Spleen (tissue), 11 donors: ENCODE results near the gene FAM24B. TPM values are rescaled to one million over a fixed set of nuclear protein-coding genes. Genes with fewer than 3 reads are reported as not detected.

Experiments
- DNase-seq: peaks from one replicate; pipeline ENCODE4 v3.0.0-alpha.2; 2020
- H3K27ac ChIP-seq, 8 donors: fragments of 200-600 bp; sonication (generic) in 7 of 8; 1 replicate in 4 of 8; 2 replicates in 4 of 8; pipeline versions ENCODE4 v1.5.0 to v1.8.0; 2016 to 2021; ENCODE audit warnings: inconsistent platforms in 4 of 8, mild to moderate bottlenecking in 4 of 8, moderate library complexity in 1 of 8
- H3K27me3 ChIP-seq, 7 donors: fragments of 200-600 bp; sonication (generic) in 6 of 7; replicated peaks in 1 of 7; 1 replicate in 4 of 7; 2 replicates in 3 of 7; pipeline versions ENCODE4 v1.5.0 to v1.8.0; 2016 to 2021; ENCODE audit warnings: inconsistent platforms in 3 of 7, mild to moderate bottlenecking in 1 of 7
- H3K36me3 ChIP-seq, 6 donors: fragments of 200-600 bp; sonication (generic) in 5 of 6; 1 replicate in 4 of 6; 2 replicates in 2 of 6; pipeline versions ENCODE4 v1.5.0 to v1.8.0; 2016 to 2021; ENCODE audit warnings: inconsistent platforms in 2 of 6
- H3K4me1 ChIP-seq, 6 donors: fragments of 200-600 bp; sonication (generic) in 5 of 6; 1 replicate in 3 of 6; 2 replicates in 3 of 6; pipeline versions ENCODE4 v1.5.0 to v1.8.0; 2016 to 2021; ENCODE audit warnings: inconsistent platforms in 3 of 6
- H3K4me3 ChIP-seq, 8 donors: fragments of 200-600 bp; sonication (generic) in 7 of 8; 1 replicate in 4 of 8; 2 replicates in 4 of 8; pipeline versions ENCODE4 v1.5.0 to v1.8.0; 2016 to 2021; ENCODE audit warnings: inconsistent platforms in 4 of 8, mild to moderate bottlenecking in 4 of 8, moderate library complexity in 2 of 8
- H3K9me3 ChIP-seq, 8 donors: fragments of 200-600 bp; sonication (generic) in 7 of 8; 1 replicate in 4 of 8; 2 replicates in 4 of 8; pipeline versions ENCODE4 v1.5.0 to v1.8.0; 2016 to 2021; ENCODE audit warnings: inconsistent platforms in 4 of 8
- POLR2A ChIP-seq, 3 donors: fragments of 450-650 bp; IDR thresholded peaks; one replicate each; pipeline ENCODE4 v1.5.1; 2017; ENCODE audit warnings: antibody characterized with exemption in 3 of 3, mild to moderate bottlenecking in 1 of 3
- POLR2AphosphoS5 ChIP-seq, 3 donors: sonication (generic); formaldehyde crosslinking; IDR thresholded peaks; one replicate each; pipeline ENCODE4 v1.5.1; 2017; ENCODE audit warnings: antibody characterized with exemption in 3 of 3
- WGBS, 5 donors: extraction: QIAGEN DNeasy Blood & Tissue Kit in 3 of 5; methylation state at CpG; one replicate each; pipeline versions ENCODE4 v1.1.5 to v1.1.7; 2013 to 2018; 5-methylcytosine and 5-hydroxymethylcytosine counted together
- intact Hi-C: fragments of 100-400 bp; cut with DNase I; formaldehyde crosslinking; loops from one replicate; pipeline ENCODE4 v1.15.0; 2023; ENCODE audit warnings: low total_unique reads
- polyA plus RNA-seq, 3 donors: library from polyadenylated mRNA; stranded (reverse); fragments of 200-250 nt; gene quantifications; one replicate each; pipeline ENCODE4 v1.2.1, GENCODE V29; 2013
- total RNA-seq, 7 donors: library from RNA; depleted of rRNA in 3 of 7; stranded (reverse); fragments of >200 nt in 3 of 7; fragmentation: NEBNext Ultra II Directional in 4 of 7; extraction: Animal tissue kit (Norgen Biotek cat#: 25700) in 4 of 7; gene quantifications; one replicate each; pipeline versions ENCODE4 v1.1.0 to v1.2.1, GENCODE V29; 2016 to 2021
- TF ChIP-seq, protein P1 (sequence below), 11 experiments: fragments of 200-600 bp in 7 of 11; fragments of 450-650 bp in 4 of 11; sonication (generic) in 4 of 11; IDR thresholded peaks in 8 of 11; conservative IDR thresholded peaks in 3 of 11; 1 replicate in 7 of 11; 2 replicates in 4 of 11; pipeline versions ENCODE4 v1.4.0 to v1.8.0; 2016 to 2021; ENCODE audit warnings: antibody characterized with exemption in 11 of 11, inconsistent platforms in 4 of 11, mild to moderate bottlenecking in 1 of 11
- donor health status: healthy with polysubstance abuse.
- donor health status: DM: no; HTN: no; CAD: no; lungs with moderate emphysema.
- donor health status: DM: no; HTN: no; CAD: no.
- donor health status: Bipolar disorder and iron deficiency.
- donor health status: healthy.
- donor health status: DM: no; HTN: no; CAD: no.
- donor health status: DM: yes; HTN: yes; CAD: no.

Gene FAM24B
- total and polyA plus RNA-seq, 10 donors = 2.8 to 8.5 (median 5.7) TPM

DNA sequence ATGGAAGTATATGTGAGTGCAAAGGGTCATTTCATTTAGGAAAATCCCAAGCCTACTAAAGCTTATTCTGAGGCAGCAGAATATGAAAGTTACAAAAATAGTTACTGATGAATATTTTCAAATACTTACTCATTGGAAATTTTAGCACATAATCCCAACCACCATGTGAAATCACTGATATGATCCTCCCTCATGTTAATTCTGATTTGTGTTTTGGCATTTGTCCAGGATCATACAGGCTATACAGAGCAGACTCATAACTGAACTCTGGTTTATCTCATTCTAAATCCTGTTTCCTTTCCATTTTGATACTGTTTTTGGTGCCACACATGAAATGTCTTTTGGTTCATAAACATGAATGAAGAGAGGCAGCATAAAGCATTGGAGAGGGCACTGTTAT lies 3.4 kb upstream of the FAM24B start:
- Histone ChIP-seq H3K4me1 (peaks cover 0 to 26% (median 21%) of the 10 kb centered on the region in 6 donors), H3K9me3 (no peaks in the 10 kb centered on the region), H3K4me3 (no peak overlapping the region), H3K27me3 (peaks cover 0 to 6% (median 0%) of the 10 kb centered on the region in 7 donors), H3K36me3 (no peaks in the 10 kb centered on the region), H3K27ac (no peak overlapping the region)
- intact Hi-C loops = no loop called here
- TF ChIP-seq POLR2A (IDR thresholded peaks at IDR 0.05) = no peak
- TF ChIP-seq, protein P1, sequence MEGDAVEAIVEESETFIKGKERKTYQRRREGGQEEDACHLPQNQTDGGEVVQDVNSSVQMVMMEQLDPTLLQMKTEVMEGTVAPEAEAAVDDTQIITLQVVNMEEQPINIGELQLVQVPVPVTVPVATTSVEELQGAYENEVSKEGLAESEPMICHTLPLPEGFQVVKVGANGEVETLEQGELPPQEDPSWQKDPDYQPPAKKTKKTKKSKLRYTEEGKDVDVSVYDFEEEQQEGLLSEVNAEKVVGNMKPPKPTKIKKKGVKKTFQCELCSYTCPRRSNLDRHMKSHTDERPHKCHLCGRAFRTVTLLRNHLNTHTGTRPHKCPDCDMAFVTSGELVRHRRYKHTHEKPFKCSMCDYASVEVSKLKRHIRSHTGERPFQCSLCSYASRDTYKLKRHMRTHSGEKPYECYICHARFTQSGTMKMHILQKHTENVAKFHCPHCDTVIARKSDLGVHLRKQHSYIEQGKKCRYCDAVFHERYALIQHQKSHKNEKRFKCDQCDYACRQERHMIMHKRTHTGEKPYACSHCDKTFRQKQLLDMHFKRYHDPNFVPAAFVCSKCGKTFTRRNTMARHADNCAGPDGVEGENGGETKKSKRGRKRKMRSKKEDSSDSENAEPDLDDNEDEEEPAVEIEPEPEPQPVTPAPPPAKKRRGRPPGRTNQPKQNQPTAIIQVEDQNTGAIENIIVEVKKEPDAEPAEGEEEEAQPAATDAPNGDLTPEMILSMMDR (IDR thresholded peaks at IDR 0.05 in 8 of 11, conservative IDR thresholded peaks at IDR 0.05 in 3 of 11) = no peak
- no peak for TF ChIP-seq POLR2AphosphoS5 (IDR thresholded peaks at IDR 0.05)
- no peak for DNase-seq

DNA sequence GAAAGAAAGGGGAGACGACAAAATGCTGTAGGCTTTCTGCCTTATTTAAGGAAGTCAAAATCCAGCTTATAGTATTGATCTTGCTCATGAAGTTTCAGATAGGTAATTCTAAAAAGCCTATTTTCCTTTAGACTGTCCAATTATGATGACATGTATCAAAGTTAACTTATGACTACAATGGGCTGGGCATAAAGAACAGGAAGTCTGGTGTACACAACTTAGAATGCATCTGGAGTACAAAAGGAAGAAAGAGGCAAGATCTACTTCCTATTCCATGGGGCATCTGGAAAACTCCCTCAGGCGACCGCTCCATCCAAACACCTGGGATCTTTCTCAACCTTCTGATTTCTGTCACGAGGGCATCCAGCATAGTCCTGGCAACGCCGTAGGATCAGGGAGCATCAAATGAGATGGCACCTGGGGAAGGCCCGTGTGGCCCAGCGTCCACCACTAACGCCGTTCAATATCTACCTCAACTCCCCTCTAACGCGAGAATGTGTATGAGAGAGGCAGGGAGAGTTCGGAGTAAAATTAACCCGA lies 512 bp downstream of the FAM24B start:
- DNase-seq = peak; percentile 68
- intact Hi-C loops = no loop called here
- WGBS, 5 donors = 48 to 59% (median 53%) methylated on average over 14 of the region's 14 CpGs

DNA sequence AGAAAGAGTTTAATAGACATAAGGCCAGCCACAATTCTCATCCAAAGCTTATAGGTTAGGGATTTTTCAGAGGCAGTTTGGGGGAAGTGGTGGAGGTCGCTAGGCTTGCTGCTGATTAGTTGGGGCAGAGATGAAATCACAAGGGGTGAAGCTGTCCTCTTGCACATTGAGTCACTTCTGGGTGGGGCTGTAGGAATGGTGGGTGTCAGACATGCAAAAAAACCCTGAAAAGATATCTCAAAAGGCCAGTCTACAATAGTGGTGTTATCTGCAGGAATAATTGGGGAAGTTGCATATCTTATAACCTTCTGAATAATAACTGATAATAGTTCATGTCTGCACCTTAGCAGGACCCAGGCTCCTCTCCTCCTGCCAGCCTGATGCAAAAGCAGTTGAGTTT lies 2.1 kb downstream of the FAM24B start:
- Histone ChIP-seq H3K4me3 (no peak overlapping the region), H3K36me3 (no peaks in the 10 kb centered on the region), H3K4me1 (peaks cover 0 to 48% (median 27%) of the 10 kb centered on the region in 6 donors), H3K9me3 (peaks cover 0 to 4% (median 0%) of the 10 kb centered on the region in 8 donors), H3K27me3 (peaks cover 0 to 6% (median 0%) of the 10 kb centered on the region in 7 donors), H3K27ac (no peak overlapping the region)
- intact Hi-C loops = no loop called here
- DNase-seq = no peak
- TF ChIP-seq POLR2AphosphoS5 (IDR thresholded peaks at IDR 0.05) = no peak
- TF ChIP-seq POLR2A (IDR thresholded peaks at IDR 0.05) = no peak
- TF ChIP-seq, protein P1 (IDR thresholded peaks at IDR 0.05 in 8 of 11, conservative IDR thresholded peaks at IDR 0.05 in 3 of 11) = no peak
- WGBS, 5 donors = 64 to 87% (median 71%) methylated on average over 1 of the region's 1 CpG

More for the DNA sequence above, 512 bp downstream of the FAM24B start:
- peaks cover 0 to 6% (median 0%) of the 10 kb centered on the region in 7 donors for H3K27me3 ChIP-seq
- H3K36me3 ChIP-seq = no peaks in the 10 kb centered on the region
- H3K9me3 ChIP-seq = no peaks in the 10 kb centered on the region
- peak overlapping the region; percentile 53 to 91 (median 61) for H3K4me3 ChIP-seq
- peak overlapping the region in 7 of 8 donors; percentile 31 to 89 (median 80) for H3K27ac ChIP-seq
- no peak for TF ChIP-seq POLR2A (IDR thresholded peaks at IDR 0.05)
- no peak for TF ChIP-seq POLR2AphosphoS5 (IDR thresholded peaks at IDR 0.05)
- TF ChIP-seq, protein P1 (IDR thresholded peaks at IDR 0.05 in 8 of 11, conservative IDR thresholded peaks at IDR 0.05 in 3 of 11) = no peak
- H3K4me1 ChIP-seq = peaks cover 0 to 48% (median 27%) of the 10 kb centered on the region in 6 donors

DNA sequence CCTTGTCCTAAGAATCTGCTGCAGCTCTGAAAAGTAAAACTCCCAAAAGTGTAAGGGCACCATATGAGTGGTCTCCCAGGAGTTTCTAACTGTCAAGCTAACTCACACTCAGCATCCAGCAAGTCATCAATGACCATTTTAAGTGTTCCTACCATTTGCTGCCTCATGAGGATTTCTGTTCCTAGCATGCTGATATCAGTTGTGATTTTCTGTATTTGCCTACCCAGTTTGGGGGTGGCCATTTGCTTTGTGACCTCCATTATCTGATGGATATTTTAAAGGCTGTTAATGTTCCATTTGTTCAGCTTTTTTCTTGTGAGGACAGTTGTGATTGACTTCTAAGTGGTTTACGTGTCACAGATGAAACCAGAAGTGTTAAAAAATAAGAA lies 2.9 kb downstream of the FAM24B start:
- TF ChIP-seq, protein P1 (IDR thresholded peaks at IDR 0.05 in 8 of 11, conservative IDR thresholded peaks at IDR 0.05 in 3 of 11) = no peak
- TF ChIP-seq POLR2AphosphoS5 (IDR thresholded peaks at IDR 0.05) (no peak), POLR2A (IDR thresholded peaks at IDR 0.05) (no peak)
- H3K4me3 ChIP-seq = no peak overlapping the region
- intact Hi-C loops = no loop called here
- peaks cover 0 to 9% (median 0%) of the 10 kb centered on the region in 8 donors for H3K9me3 ChIP-seq
- no peak for DNase-seq
- no peak overlapping the region for H3K27ac ChIP-seq
- no peaks in the 10 kb centered on the region for H3K36me3 ChIP-seq
- H3K4me1 ChIP-seq = peaks cover 0 to 48% (median 27%) of the 10 kb centered on the region in 6 donors
- WGBS, 5 donors = 83 to 95% (median 89%) methylated on average over 1 of the region's 1 CpG
- peaks cover 0 to 6% (median 0%) of the 10 kb centered on the region in 7 donors for H3K27me3 ChIP-seq
